Transverse colon (tissue), 4 donors: ENCODE measurements around the gene PECR. TPM values are rescaled to one million over a fixed set of nuclear protein-coding genes. Genes with fewer than 3 reads are reported as not detected.

Experiments
- DNase-seq: peaks from one replicate; pipeline ENCODE4 v3.0.0-alpha.2; 2019
- H3K27ac ChIP-seq, 4 donors: fragments of 200-600 bp; sonication (generic); 2 replicates each; pipeline ENCODE4 v1.5.1; 2016 to 2018; ENCODE audit warnings: inconsistent platforms in 4 of 4
- H3K27me3 ChIP-seq: fragments of 200-600 bp; sonication (generic); 2 replicates; pipeline ENCODE4 v1.5.1; 2017; ENCODE audit warnings: inconsistent platforms
- H3K36me3 ChIP-seq, 4 donors: fragments of 200-600 bp; sonication (generic); 2 replicates each; pipeline ENCODE4 v1.5.1; 2017 to 2019; ENCODE audit warnings: inconsistent platforms in 4 of 4
- H3K4me1 ChIP-seq, 4 donors: fragments of 200-600 bp; sonication (generic); 2 replicates each; pipeline ENCODE4 v1.5.1; 2017 to 2020; ENCODE audit warnings: inconsistent platforms in 4 of 4
- H3K4me3 ChIP-seq, 4 donors: fragments of 200-600 bp; sonication (generic); 1 replicate in 1 of 4; 2 replicates in 3 of 4; pipeline versions ENCODE4 v1.5.1 to v1.6.1; 2017 to 2019; ENCODE audit warnings: inconsistent platforms in 4 of 4
- H3K9me3 ChIP-seq, 2 donors: fragments of 200-600 bp; sonication (generic); 2 replicates each; pipeline ENCODE4 v1.5.1; 2017 to 2019; ENCODE audit warnings: inconsistent platforms in 2 of 2
- CTCF ChIP-seq, 5 experiments: fragments of 200-600 bp in 3 of 5; fragments of 450-650 bp in 2 of 5; sonication (generic) in 3 of 5; IDR thresholded peaks; 1 replicate in 2 of 5; 2 replicates in 3 of 5; pipeline ENCODE4 v1.5.1; 2016 to 2017; ENCODE audit warnings: antibody characterized with exemption in 5 of 5, inconsistent platforms in 3 of 5, mild to moderate bottlenecking in 2 of 5, moderate library complexity in 1 of 5
- EP300 ChIP-seq: sonication (generic); formaldehyde crosslinking; IDR thresholded peaks from one replicate; pipeline ENCODE4 v1.6.1; 2017; ENCODE audit warnings: antibody characterized with exemption, low read depth
- POLR2A ChIP-seq: fragments of 450-650 bp; IDR thresholded peaks from one replicate; pipeline ENCODE4 v1.6.1; 2016; ENCODE audit warnings: antibody characterized with exemption, mild to moderate bottlenecking, moderate library complexity
- POLR2AphosphoS5 ChIP-seq, 3 donors: sonication (generic); formaldehyde crosslinking; IDR thresholded peaks; one replicate each; pipeline ENCODE4 v1.6.1; 2016; ENCODE audit warnings: antibody characterized with exemption in 3 of 3
- WGBS, 2 donors: methylation state at CpG; one replicate each; pipeline ENCODE4 v1.1.5; 2018; ENCODE audit warnings: low coverage in 1 of 2; 5-methylcytosine and 5-hydroxymethylcytosine counted together
- in situ Hi-C, 4 donors: fragments of 200-750 bp; cut with MboI; loops; one replicate each; pipeline versions ENCODE4 v1.15.0 to v1.15.1; 2017; ENCODE audit warnings: low sequenced_read_pairs in 3 of 4, low pct_ligation_motif_present in 1 of 4, low pct_unique_long_range_greater_than_20kb in 1 of 4
- intact Hi-C: fragments of 100-400 bp; cut with DNase I; formaldehyde crosslinking; loops from one replicate; pipeline ENCODE4 v1.15.1; 2023; ENCODE audit warnings: low total_unique reads
- total RNA-seq, 4 donors: library from RNA; depleted of rRNA; stranded (reverse); fragments of >200 nt; gene quantifications; one replicate each; pipeline ENCODE4 v1.1.0, GENCODE V29; 2016

Gene PECR
- total RNA-seq, 4 donors from 2014 or later = 10.3 to 137 (median 25.8) TPM

GRCh38 chr2:216039918-216040317, 41.7 kb downstream of the PECR start:
- Histone ChIP-seq H3K36me3 (no peaks in the 10 kb centered on the region), H3K9me3 (no peaks in the 10 kb centered on the region), H3K4me1 (no peaks in the 10 kb centered on the region), H3K27me3 (no peaks in the 10 kb centered on the region), H3K27ac (no peak overlapping the region), H3K4me3 (no peak overlapping the region)
- DNase-seq = no peak
- in situ Hi-C loops = loop anchor here in 1 of 4 donors (25.0 kb wide), 1 partner anchor 622 kb away; no protein-coding TSS in a partner anchor
- no peak for TF ChIP-seq POLR2AphosphoS5 (IDR thresholded peaks at IDR 0.05)
- no peak for TF ChIP-seq CTCF (IDR thresholded peaks at IDR 0.05)
- TF ChIP-seq EP300 = no peak
- TF ChIP-seq POLR2A = no peak
- WGBS, 2 donors = 89 to 90% methylated on average over 2 to 3 of the region's 3 CpGs
- intact Hi-C loops = no loop called here

- H3K4me3 ChIP-seq = no peak overlapping the region
- DNase-seq = peak; percentile 78
- TF ChIP-seq EP300 = no peak
- no peak for TF ChIP-seq POLR2A
- no peak for TF ChIP-seq POLR2AphosphoS5 (IDR thresholded peaks at IDR 0.05)
- TF ChIP-seq CTCF (IDR thresholded peaks at IDR 0.05) = peak; percentile 77 to 95 (median 92)
- H3K9me3 ChIP-seq = no peaks in the 10 kb centered on the region
- in situ Hi-C loops (loop anchor here in 1 of 4 donors (25.0 kb wide), 1 partner anchor 628 kb away; no protein-coding TSS in a partner anchor), intact Hi-C loops (no loop called here)
- H3K27me3 ChIP-seq = no peaks in the 10 kb centered on the region
- H3K4me1 ChIP-seq = no peaks in the 10 kb centered on the region
- peaks cover 0 to 8% (median 0%) of the 10 kb centered on the region in 4 donors for H3K36me3 ChIP-seq
- WGBS, 2 donors = 70% methylated on average over 1 of the region's 1 CpG; no CpG with 5 or more reads in 1 of the 2 donors
- no peak overlapping the region for H3K27ac ChIP-seq
These were observed 47.5 kb downstream of the PECR start for GRCh38 chr2:216034065-216034464.

DNA sequence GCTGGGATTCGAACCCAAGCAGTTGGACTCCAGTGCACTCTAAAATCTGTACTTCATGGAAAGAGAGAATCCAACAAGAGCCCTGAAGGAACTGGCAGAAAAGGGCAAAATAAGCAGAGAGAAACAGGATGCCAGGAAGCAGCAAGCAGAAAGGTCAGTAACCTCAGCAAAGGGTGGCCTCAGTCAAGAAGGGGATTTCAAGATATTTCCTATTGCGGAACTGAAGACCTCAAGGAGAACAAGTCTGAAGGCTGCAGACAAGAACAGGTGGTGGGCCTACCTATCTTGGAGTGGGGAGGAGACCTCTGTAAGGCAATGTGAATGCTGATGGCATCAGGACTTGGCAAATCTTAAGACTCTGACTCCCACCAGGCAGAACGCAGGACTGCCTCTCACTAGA, 48.2 kb downstream of the PECR start:
- in situ Hi-C loops = loop anchor here in 1 of 4 donors (25.0 kb wide), 1 partner anchor 629 kb away; no protein-coding TSS in a partner anchor
- intact Hi-C loops = no loop called here

More for the DNA sequence above, 48.2 kb downstream of the PECR start:
- Histone ChIP-seq H3K9me3 (no peaks in the 10 kb centered on the region), H3K27me3 (no peaks in the 10 kb centered on the region), H3K4me1 (no peaks in the 10 kb centered on the region), H3K36me3 (peaks cover 0 to 10% (median 0%) of the 10 kb centered on the region in 4 donors), H3K27ac (no peak overlapping the region), H3K4me3 (no peak overlapping the region)
- DNase-seq = no peak
- TF ChIP-seq POLR2AphosphoS5 (IDR thresholded peaks at IDR 0.05) (no peak), CTCF (IDR thresholded peaks at IDR 0.05) (no peak)
- 89 to 90% methylated on average over 3 of the region's 3 CpGs for WGBS, 2 donors
